NK-92 (cell line): ENCODE measurements around the gene TBX21.
"Not testable (repeated sequence)": the region's sequence is repeated elsewhere in the genome, so short reads cannot be mapped to it uniquely, and the experiment has no call there.

Experiments
- DNase-seq: peaks from one replicate; lab custom pipeline; 2025; ENCODE audit not compliant: unreplicated experiment; lab: John Stamatoyannopoulos, UW

TBX21 gene

DNA sequence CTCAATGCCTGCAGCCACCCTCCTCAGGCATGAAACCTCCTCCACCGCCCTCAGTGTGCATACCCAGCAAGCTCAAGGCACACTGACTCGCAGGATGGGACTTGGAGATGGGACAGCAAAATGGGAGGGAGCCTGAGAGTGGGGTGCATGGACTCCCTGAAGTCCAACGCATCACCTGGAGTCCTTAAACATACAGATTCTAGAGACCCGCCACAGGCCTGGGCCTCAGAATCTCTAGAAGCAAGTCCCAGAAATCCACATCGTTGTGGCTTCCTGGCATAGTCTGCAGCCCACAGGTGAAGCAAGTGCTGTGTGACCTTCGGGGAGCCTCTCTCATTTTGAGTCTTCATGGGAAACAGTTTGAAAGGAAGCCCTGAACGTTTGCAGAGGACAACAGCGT is 3.6 kb upstream of the TBX21 start:
- no peak for DNase-seq

DNA sequence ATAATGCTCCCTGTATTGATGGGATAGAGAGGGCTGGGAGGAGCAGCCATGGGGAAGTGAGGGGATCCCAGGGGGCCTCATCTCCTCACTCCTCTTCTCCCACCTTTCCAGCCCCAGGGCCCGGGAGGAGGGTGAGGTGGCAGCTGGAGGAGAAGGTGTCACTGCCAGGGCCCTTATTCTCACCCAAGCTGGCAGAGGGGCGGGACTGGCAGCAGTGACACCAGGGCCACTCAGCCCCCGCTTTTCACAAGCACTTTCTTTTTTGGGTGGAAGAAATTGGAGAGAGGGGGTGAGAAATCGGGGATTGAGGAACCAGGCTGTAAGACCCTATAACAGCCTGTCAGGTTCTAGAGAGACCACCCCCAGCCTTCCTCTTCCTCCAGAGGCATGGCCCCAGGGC is 2.4 kb upstream of the TBX21 start:
- DNase-seq, result no peak

- no peak for DNase-seq
Measured at GRCh38 chr17:47731396-47731795, 1.6 kb upstream of the TBX21 start.

- no peak for DNase-seq
Measured at GRCh38 chr17:47732399-47733046, 513 bp upstream of the TBX21 start.

GRCh38 chr17:47733674-47734410 is 806 bp downstream of the TBX21 start:
- no peak for DNase-seq

GRCh38 chr17:47735139-47735464 is 2.1 kb downstream of the TBX21 start:
- no peak for DNase-seq

- DNase-seq, result no peak
Measured at GRCh38 chr17:47735536-47736011, 2.5 kb downstream of the TBX21 start.

DNA sequence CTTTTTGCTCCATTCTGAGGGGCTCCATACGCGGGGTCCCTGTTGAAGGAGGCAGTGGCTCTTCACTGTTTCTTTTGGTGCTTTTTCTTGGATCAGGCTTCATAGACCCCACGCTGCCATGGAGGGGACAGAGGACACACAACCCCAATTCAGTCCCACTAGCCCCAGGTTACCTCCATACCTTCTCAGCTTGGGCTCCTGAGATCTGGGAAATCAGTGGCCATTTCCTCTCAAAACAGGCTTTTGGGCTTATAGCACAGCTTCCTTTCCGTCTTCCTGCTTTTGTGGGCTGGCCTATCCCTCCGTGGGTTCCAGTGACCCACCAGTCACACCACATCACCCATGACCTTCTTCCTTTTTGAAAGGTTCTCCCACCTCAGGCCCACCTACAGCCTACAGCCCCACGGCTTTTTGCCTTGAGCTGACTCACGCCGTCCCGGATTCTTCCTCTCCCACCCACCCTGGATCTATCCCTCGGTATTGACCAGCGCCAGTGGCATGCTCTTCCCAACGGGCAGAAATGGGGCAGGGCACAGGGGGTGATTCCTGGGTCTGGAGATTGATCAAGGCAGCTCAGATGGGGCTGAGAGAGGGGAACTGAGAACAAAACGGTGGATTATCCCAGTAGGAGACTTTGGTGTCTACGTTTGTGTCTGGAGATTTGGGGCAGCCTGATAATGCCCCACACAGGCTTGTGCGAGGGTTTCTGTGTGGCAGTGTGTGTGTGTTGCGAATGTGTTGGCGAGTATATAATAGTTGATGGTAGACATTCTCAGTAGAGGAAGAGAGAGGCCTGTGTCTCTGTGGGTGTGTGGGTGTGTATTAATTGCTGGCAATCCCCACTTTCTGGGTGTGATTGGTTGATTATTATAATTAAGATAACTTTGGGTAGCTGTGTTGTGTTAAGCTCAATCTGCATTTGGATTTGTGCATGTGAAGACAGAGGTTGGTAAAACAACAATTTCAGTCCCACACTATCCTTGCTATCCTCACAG is 3.8 kb downstream of the TBX21 start:
- DNase-seq, result no peak

GRCh38 chr17:47738178-47738577 is 5.1 kb downstream of the TBX21 start:
- DNase-seq, result no peak

GRCh38 chr17:47739150-47739549 is 6.1 kb downstream of the TBX21 start:
- DNase-seq, result no peak

- DNase-seq, result not testable (repeated sequence)
Measured at GRCh38 chr17:47739945-47740344, 6.9 kb downstream of the TBX21 start.

GRCh38 chr17:47741109-47741792 is 8.2 kb downstream of the TBX21 start:
- no peak for DNase-seq

GRCh38 chr17:47741793-47742145 is 8.7 kb downstream of the TBX21 start:
- no peak for DNase-seq

- DNase-seq, result no peak
Measured at GRCh38 chr17:47742319-47743181, 9.5 kb downstream of the TBX21 start.

DNA sequence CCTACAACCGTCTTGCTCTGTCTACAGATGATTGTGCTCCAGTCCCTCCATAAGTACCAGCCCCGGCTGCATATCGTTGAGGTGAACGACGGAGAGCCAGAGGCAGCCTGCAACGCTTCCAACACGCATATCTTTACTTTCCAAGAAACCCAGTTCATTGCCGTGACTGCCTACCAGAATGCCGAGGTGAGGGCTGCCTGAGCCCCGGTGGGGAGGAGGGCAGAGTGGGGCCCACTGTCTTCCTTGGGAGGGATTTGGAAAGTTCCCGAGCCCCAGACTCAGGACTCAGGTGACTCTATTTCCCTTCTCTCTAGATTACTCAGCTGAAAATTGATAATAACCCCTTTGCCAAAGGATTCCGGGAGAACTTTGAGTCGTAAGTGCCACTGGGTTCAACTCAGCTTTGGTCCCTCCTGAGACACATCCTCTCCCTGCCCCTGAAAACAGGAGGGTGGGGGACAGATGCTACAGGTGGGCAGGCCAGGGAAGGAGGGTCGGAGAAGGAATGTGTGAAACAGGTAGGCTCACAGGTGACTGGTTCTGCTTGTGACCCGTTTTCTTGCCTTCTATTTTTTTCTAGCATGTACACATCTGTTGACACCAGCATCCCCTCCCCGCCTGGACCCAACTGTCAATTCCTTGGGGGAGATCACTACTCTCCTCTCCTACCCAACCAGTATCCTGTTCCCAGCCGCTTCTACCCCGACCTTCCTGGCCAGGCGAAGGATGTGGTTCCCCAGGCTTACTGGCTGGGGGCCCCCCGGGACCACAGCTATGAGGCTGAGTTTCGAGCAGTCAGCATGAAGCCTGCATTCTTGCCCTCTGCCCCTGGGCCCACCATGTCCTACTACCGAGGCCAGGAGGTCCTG is 11.4 kb downstream of the TBX21 start:
- no peak for DNase-seq

- DNase-seq, result no peak
Measured at GRCh38 chr17:47745037-47745380, 12.0 kb downstream of the TBX21 start.

GRCh38 chr17:47751471-47751870 is 18.4 kb downstream of the TBX21 start:
- DNase-seq, result no peak

DNA sequence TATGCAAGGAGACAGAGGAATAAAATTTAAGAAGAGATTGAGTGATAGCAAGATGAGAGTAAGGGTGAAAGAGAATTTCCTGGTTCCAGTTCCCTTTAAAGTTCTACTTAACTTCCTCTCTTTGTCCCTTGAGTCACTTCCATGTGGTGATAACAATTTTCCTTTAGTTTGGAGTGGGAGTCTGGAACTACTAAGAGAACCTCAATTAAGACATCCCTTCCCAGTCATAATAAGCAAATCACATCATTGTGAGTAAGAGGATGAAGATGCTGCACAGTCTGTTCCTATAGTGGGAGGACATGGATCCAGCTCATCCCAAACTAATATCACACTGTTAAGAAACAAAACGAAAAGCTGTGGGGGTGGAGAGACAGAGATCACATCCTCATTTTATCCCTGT is 24.4 kb downstream of the TBX21 start:
- DNase-seq, result no peak

GRCh38 chr17:47760409-47761140 is 27.5 kb downstream of the TBX21 start:
- no peak for DNase-seq
